ENCODE results near the gene TEX29. TPM values are rescaled to one million over a fixed set of nuclear protein-coding genes. Genes with fewer than 3 reads are reported as not detected.

TEX29 gene
- total and polyA plus RNA-seq, 2 of the 4 experiments (the other 2 are of a cell fraction) = 0.46 TPM; not detected in 1

DNA sequence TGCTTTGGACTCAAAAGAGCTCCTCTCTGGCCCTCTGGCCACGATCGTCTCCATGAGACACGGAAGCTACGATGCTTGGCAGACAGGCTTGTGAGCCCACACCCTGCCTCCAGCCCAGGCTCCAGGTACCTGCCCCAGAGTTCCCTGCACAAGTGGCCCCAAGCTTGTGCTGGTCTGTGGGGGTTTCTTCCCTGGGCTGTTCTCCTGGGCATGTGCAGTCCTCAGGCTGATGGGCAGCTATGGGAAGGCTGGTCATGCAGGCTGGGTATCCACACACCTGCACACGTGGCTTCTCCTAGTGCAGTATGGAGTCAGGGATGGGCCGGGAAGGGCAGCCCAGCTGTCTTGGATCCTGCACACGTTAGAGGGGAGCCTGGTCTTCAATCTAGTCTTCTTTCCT lies 43.1 kb downstream of the TEX29 start:
- no peak overlapping the region for H3K18ac ChIP-seq (ENCODE audit: low read depth, low read length)
- no peak overlapping the region for H3K14ac ChIP-seq (replicated peaks; ENCODE audit: low read depth, low read length)
- H3K4me3 ChIP-seq (ENCODE audit: insufficient read depth, low read depth, low read length) = no peak overlapping the region
- H2BK5ac ChIP-seq (ENCODE audit: low read depth, low read length, poor library complexity, severe bottlenecking) = no peak overlapping the region
- no peaks in the 10 kb centered on the region for H4K20me1 ChIP-seq (ENCODE audit: insufficient read depth, low read length)
- no peak for TF ChIP-seq RCOR1 (IDR thresholded peaks at IDR 0.05; ENCODE audit: insufficient replicate concordance, low read length)
- no peak for TF ChIP-seq MAFK (IDR thresholded peaks at IDR 0.05; ENCODE audit: low read depth, low read length)
- TF ChIP-seq SMC3 (IDR thresholded peaks at IDR 0.05; ENCODE audit: low read depth, low read length) = no peak
- no peak for TF ChIP-seq RAD21 (IDR thresholded peaks at IDR 0.05; ENCODE audit: low read length)
- TF ChIP-seq, protein P1, sequence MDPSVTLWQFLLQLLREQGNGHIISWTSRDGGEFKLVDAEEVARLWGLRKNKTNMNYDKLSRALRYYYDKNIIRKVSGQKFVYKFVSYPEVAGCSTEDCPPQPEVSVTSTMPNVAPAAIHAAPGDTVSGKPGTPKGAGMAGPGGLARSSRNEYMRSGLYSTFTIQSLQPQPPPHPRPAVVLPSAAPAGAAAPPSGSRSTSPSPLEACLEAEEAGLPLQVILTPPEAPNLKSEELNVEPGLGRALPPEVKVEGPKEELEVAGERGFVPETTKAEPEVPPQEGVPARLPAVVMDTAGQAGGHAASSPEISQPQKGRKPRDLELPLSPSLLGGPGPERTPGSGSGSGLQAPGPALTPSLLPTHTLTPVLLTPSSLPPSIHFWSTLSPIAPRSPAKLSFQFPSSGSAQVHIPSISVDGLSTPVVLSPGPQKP (IDR thresholded peaks at IDR 0.05; ENCODE audit: borderline replicate concordance, low read depth, low read length) = no peak
- no peak for TF ChIP-seq CEBPB (IDR thresholded peaks at IDR 0.05; ENCODE audit: low read depth, low read length)
- TF ChIP-seq, protein P2, sequence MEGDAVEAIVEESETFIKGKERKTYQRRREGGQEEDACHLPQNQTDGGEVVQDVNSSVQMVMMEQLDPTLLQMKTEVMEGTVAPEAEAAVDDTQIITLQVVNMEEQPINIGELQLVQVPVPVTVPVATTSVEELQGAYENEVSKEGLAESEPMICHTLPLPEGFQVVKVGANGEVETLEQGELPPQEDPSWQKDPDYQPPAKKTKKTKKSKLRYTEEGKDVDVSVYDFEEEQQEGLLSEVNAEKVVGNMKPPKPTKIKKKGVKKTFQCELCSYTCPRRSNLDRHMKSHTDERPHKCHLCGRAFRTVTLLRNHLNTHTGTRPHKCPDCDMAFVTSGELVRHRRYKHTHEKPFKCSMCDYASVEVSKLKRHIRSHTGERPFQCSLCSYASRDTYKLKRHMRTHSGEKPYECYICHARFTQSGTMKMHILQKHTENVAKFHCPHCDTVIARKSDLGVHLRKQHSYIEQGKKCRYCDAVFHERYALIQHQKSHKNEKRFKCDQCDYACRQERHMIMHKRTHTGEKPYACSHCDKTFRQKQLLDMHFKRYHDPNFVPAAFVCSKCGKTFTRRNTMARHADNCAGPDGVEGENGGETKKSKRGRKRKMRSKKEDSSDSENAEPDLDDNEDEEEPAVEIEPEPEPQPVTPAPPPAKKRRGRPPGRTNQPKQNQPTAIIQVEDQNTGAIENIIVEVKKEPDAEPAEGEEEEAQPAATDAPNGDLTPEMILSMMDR (conservative IDR thresholded peaks at IDR 0.05; ENCODE audit: low read depth, low read length) = no peak
- no peak for TF ChIP-seq BHLHE40 (IDR thresholded peaks at IDR 0.05; ENCODE audit: low read depth, low read length)
- no peak for TF ChIP-seq FOS (IDR thresholded peaks at IDR 0.05; ENCODE audit: low read depth, low read length)
- no peak for TF ChIP-seq MAZ (IDR thresholded peaks at IDR 0.05; ENCODE audit: borderline replicate concordance, low read depth, low read length)
- no peak for TF ChIP-seq MXI1 (IDR thresholded peaks at IDR 0.05; ENCODE audit: borderline replicate concordance, low read depth, low read length)
- TF ChIP-seq, protein P3, sequence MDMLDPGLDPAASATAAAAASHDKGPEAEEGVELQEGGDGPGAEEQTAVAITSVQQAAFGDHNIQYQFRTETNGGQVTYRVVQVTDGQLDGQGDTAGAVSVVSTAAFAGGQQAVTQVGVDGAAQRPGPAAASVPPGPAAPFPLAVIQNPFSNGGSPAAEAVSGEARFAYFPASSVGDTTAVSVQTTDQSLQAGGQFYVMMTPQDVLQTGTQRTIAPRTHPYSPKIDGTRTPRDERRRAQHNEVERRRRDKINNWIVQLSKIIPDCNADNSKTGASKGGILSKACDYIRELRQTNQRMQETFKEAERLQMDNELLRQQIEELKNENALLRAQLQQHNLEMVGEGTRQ (IDR thresholded peaks at IDR 0.05; ENCODE audit: low read depth, low read length) = no peak
- no peak for TF ChIP-seq CHD1 (IDR thresholded peaks at IDR 0.05; ENCODE audit: low read depth, low read length)
- CTCF ChIA-PET = no interaction called here
- H2BK20ac ChIP-seq (ENCODE audit: low read depth, low read length) = no peak overlapping the region
- peaks cover 10% of the 10 kb centered on the region; the same call in 1 of the 2 replicates for H3K27me3 ChIP-seq (ENCODE audit: control insufficient read depth, insufficient read depth, low read length)
- no peaks in the 10 kb centered on the region for H3K79me1 ChIP-seq (ENCODE audit: low read depth in 1 of 2, low read length in 2 of 2)
- in situ Hi-C loops (cut with MboI; ENCODE audit: low sequenced_read_pairs) (no loop called here), dilution Hi-C loops (cut with HindIII; ENCODE audit: low sequenced_read_pairs, unreplicated experiment) (no loop called here), intact Hi-C loops (cut with micrococcal nuclease) (no loop called here)
- H2AK5ac ChIP-seq (ENCODE audit: low read depth, low read length) = no peak overlapping the region
- H3K9me3 ChIP-seq (ENCODE audit: control insufficient read depth, insufficient read depth, low read length) = no peaks in the 10 kb centered on the region; the same call in 1 of the 2 replicates
- H3K27ac ChIP-seq (ENCODE audit: insufficient read depth, low read length) = no peak overlapping the region
- H3K56ac ChIP-seq (ENCODE audit: extremely low read depth, insufficient read depth, low read length) = no peak overlapping the region
- POLR2A ChIA-PET (ENCODE audit: unreplicated experiment) = no interaction called here
- H4K91ac ChIP-seq (ENCODE audit: insufficient read depth, low read depth, low read length) = no peak overlapping the region
- H3K4me2 ChIP-seq (ENCODE audit: low read depth, low read length) = no peak overlapping the region
- H3K36me3 ChIP-seq (ENCODE audit: control insufficient read depth, insufficient read depth, low read length) = no peaks in the 10 kb centered on the region
- H4K5ac ChIP-seq (ENCODE audit: low read depth, low read length) = no peak overlapping the region
- H3K23ac ChIP-seq (ENCODE audit: low read depth, low read length) = no peak overlapping the region
- no peaks in the 10 kb centered on the region for H3K4me1 ChIP-seq (ENCODE audit: control insufficient read depth, insufficient read depth, low read length)
- BruUV-seq (replicated peaks) = no TSS peak
- no peak overlapping the region for H2BK15ac ChIP-seq (ENCODE audit: low read depth, low read length)
- H3K9me1 ChIP-seq (ENCODE audit: insufficient read depth, low read length) = no peaks in the 10 kb centered on the region
- no peak overlapping the region for H2AK9ac ChIP-seq (replicated peaks; ENCODE audit: low read depth, low read length, poor library complexity)
- no peak overlapping the region for H4K8ac ChIP-seq (ENCODE audit: low read depth in 2 of 2, low read length in 2 of 2)
- H2AFZ ChIP-seq (replicated peaks; ENCODE audit: low read length, poor library complexity) = no peak overlapping the region
- H2BK120ac ChIP-seq (ENCODE audit: low read depth, low read length) = no peak overlapping the region
- no peak overlapping the region for H3K9ac ChIP-seq (ENCODE audit: low read depth, low read length)
- DNase-seq = no peak
- 73% methylated on average over 2 of the region's 7 CpGs; no CpG with 5 or more reads in 1 of the 2 experiments for WGBS, 2 experiments (ENCODE audit: extremely low coverage in 2 of 2, insufficient read length in 1 of 2)
- H3K4ac ChIP-seq (ENCODE audit: low read depth, low read length) = no peak overlapping the region
- no peak for ATAC-seq (ENCODE audit: low read depth)

Data from IMR-90 (cell line).